Measurements from ENCODE around the gene AKAP3. TPM values are rescaled to one million over a fixed set of nuclear protein-coding genes. Genes with fewer than 3 reads are reported as not detected.
A peak's percentile ranks its signal among the peaks of the same experiment; 100 is the strongest.

The AKAP3 gene
- total RNA-seq, 3 donors from 2014 or later (not counting 1 experiment from before 2014, with no cell fraction given): 0.56 to 1.00 (median 0.58) TPM

- Histone ChIP-seq H3K27me3 (ENCODE audit: control insufficient read depth, insufficient read depth, low read length) (no peaks in the 10 kb centered on the region), H3K27ac (ENCODE audit: low read length) (peak overlapping the region; percentile 28), H3K36me3 (ENCODE audit: control insufficient read depth, insufficient read depth, low read length) (no peaks in the 10 kb centered on the region), H3K4me1 (ENCODE audit: control insufficient read depth, insufficient read depth, low read length) (no peaks in the 10 kb centered on the region), H3K4me3 (ENCODE audit: low read length) (peak overlapping the region; percentile 84), H3K9me3 (ENCODE audit: control insufficient read depth, insufficient read depth, low read length) (no peaks in the 10 kb centered on the region)
- H3K36me3 Mint-ChIP-seq: no peaks in the 10 kb centered on the region
- H3K4me3 Mint-ChIP-seq: peak overlapping the region; percentile 99
- peak; percentile 98 for TF ChIP-seq CTCF (IDR thresholded peaks at IDR 0.05)
- peaks cover 14 to 19% of the 10 kb centered on the region in 2 donors for H3K27me3 Mint-ChIP-seq (ENCODE audit: low read depth in 2 of 2)
- ATAC-seq: peak; percentile 97 to 99 (median 98)
- H3K4me1 Mint-ChIP-seq: peaks cover 16 to 17% of the 10 kb centered on the region in 2 donors
- H3K9me3 Mint-ChIP-seq: no peaks in the 10 kb centered on the region
- WGBS (ENCODE audit: insufficient coverage): under 1% methylated on average over 22 of the region's 25 CpGs
- intact Hi-C loops (cut with micrococcal nuclease): no loop called here
- DNase-seq: peak; percentile 64 to 88
- H3K27ac Mint-ChIP-seq: peak overlapping the region; percentile 81 to 87
Measured at GRCh38 chr12:4604684-4605193, 44.1 kb downstream of the AKAP3 start.

GRCh38 chr12:4603946-4604345 is 44.9 kb downstream of the AKAP3 start:
- no CpG with 5 or more reads among the region's 1 CpG for WGBS (ENCODE audit: insufficient coverage)
- no peak for TF ChIP-seq CTCF (IDR thresholded peaks at IDR 0.05)
- no peaks in the 10 kb centered on the region for H3K36me3 ChIP-seq (ENCODE audit: control insufficient read depth, insufficient read depth, low read length)
- H3K4me1 ChIP-seq (ENCODE audit: control insufficient read depth, insufficient read depth, low read length): no peaks in the 10 kb centered on the region
- Mint-ChIP-seq H3K9me3 (no peaks in the 10 kb centered on the region), H3K27ac (no peak overlapping the region), H3K4me1 (peaks cover 16 to 17% of the 10 kb centered on the region in 2 donors), H3K4me3 (no peak overlapping the region), H3K27me3 (ENCODE audit: low read depth in 2 of 2) (peaks cover 14 to 19% of the 10 kb centered on the region in 2 donors), H3K36me3 (no peaks in the 10 kb centered on the region)
- H3K27me3 ChIP-seq (ENCODE audit: control insufficient read depth, insufficient read depth, low read length): no peaks in the 10 kb centered on the region
- no peaks in the 10 kb centered on the region for H3K9me3 ChIP-seq (ENCODE audit: control insufficient read depth, insufficient read depth, low read length)
- intact Hi-C loops (cut with micrococcal nuclease): no loop called here
- no peak for DNase-seq
- H3K4me3 ChIP-seq (ENCODE audit: low read length): no peak overlapping the region
- H3K27ac ChIP-seq (ENCODE audit: low read length): no peak overlapping the region
- ATAC-seq: no peak

- H3K4me3 ChIP-seq (ENCODE audit: low read length): no peak overlapping the region
- no peaks in the 10 kb centered on the region for H3K36me3 Mint-ChIP-seq
- no peaks in the 10 kb centered on the region for H3K9me3 Mint-ChIP-seq
- H3K9me3 ChIP-seq (ENCODE audit: control insufficient read depth, insufficient read depth, low read length): no peaks in the 10 kb centered on the region
- H3K4me1 ChIP-seq (ENCODE audit: control insufficient read depth, insufficient read depth, low read length): no peaks in the 10 kb centered on the region
- no peak overlapping the region for H3K4me3 Mint-ChIP-seq
- no peak overlapping the region for H3K27ac ChIP-seq (ENCODE audit: low read length)
- no peak for ATAC-seq
- no peak for TF ChIP-seq CTCF (IDR thresholded peaks at IDR 0.05)
- peaks cover 14 to 19% of the 10 kb centered on the region in 2 donors for H3K27me3 Mint-ChIP-seq (ENCODE audit: low read depth in 2 of 2)
- intact Hi-C loops (cut with micrococcal nuclease): no loop called here
- WGBS (ENCODE audit: insufficient coverage): 79% methylated on average over 7 of the region's 7 CpGs
- no peak overlapping the region for H3K27ac Mint-ChIP-seq
- H3K36me3 ChIP-seq (ENCODE audit: control insufficient read depth, insufficient read depth, low read length): no peaks in the 10 kb centered on the region
- no peaks in the 10 kb centered on the region for H3K27me3 ChIP-seq (ENCODE audit: control insufficient read depth, insufficient read depth, low read length)
- H3K4me1 Mint-ChIP-seq: peaks cover 16 to 17% of the 10 kb centered on the region in 2 donors
- no peak for DNase-seq
Measured at GRCh38 chr12:4603421-4603820, 45.4 kb downstream of the AKAP3 start.

- Mint-ChIP-seq H3K27ac (no peak overlapping the region), H3K27me3 (ENCODE audit: low read depth in 2 of 2) (peaks cover 4 to 6% of the 10 kb centered on the region in 2 donors), H3K4me1 (no peaks in the 10 kb centered on the region), H3K36me3 (no peaks in the 10 kb centered on the region), H3K4me3 (no peak overlapping the region), H3K9me3 (no peaks in the 10 kb centered on the region)
- intact Hi-C loops (cut with micrococcal nuclease): no loop called here
- no peak overlapping the region for H3K4me3 ChIP-seq (ENCODE audit: low read length)
- no peaks in the 10 kb centered on the region for H3K36me3 ChIP-seq (ENCODE audit: control insufficient read depth, insufficient read depth, low read length)
- DNase-seq (no peak), ATAC-seq (no peak)
- WGBS (ENCODE audit: insufficient coverage): 99% methylated on average over 6 of the region's 6 CpGs
- no peak overlapping the region for H3K27ac ChIP-seq (ENCODE audit: low read length)
- TF ChIP-seq CTCF (IDR thresholded peaks at IDR 0.05): no peak
- H3K27me3 ChIP-seq (ENCODE audit: control insufficient read depth, insufficient read depth, low read length): no peaks in the 10 kb centered on the region
- H3K9me3 ChIP-seq (ENCODE audit: control insufficient read depth, insufficient read depth, low read length): no peaks in the 10 kb centered on the region
- no peaks in the 10 kb centered on the region for H3K4me1 ChIP-seq (ENCODE audit: control insufficient read depth, insufficient read depth, low read length)
Measured at GRCh38 chr12:4595881-4596280, 53.0 kb downstream of the AKAP3 start.

All from natural killer cell (primary cell).